K562 (cell line): ENCODE measurements around the gene ELK4. TPM values are rescaled to one million over a fixed set of nuclear protein-coding genes. Genes with fewer than 3 reads are reported as not detected.

ENCODE experiments used
- FOXP1 ChIP-seq: sonication (generic); formaldehyde crosslinking; IDR thresholded peaks from 2 replicates; pipeline ENCODE4 v1.8.0; 2022; ENCODE audit warnings: mild to moderate bottlenecking, missing genetic modification reagents
- GTF2A2 ChIP-seq: IDR thresholded peaks from 2 replicates; pipeline ENCODE4 v1.6.1; 2016; ENCODE audit warnings: mild to moderate bottlenecking, missing genetic modification characterization, missing compliant biosample characterization
- SMAD2 ChIP-seq: fragments of 150-350 bp; IDR thresholded peaks from 2 replicates; pipeline ENCODE4 v1.6.1; 2014; ENCODE audit warnings: low read depth, mild to moderate bottlenecking, low read length
- SP1 ChIP-seq: sonication (generic); formaldehyde crosslinking; IDR thresholded peaks from 2 replicates; pipeline ENCODE4 v1.8.1; 2022; ENCODE audit warnings: mild to moderate bottlenecking, missing genetic modification reagents
- STAT5A ChIP-seq: IDR thresholded peaks from 2 replicates; pipeline ENCODE4 v1.6.1; 2012; ENCODE audit warnings: low read length, inconsistent platforms, borderline replicate concordance
- ZNF134 ChIP-seq: fragments of 250-450 bp; sonication (Bioruptor Pico); conservative IDR thresholded peaks from 2 replicates; pipeline ENCODE4 v1.4.0; 2020
- ZNF274 ChIP-seq: IDR thresholded peaks from 2 replicates; pipeline ENCODE4 v1.6.1; 2011; ENCODE audit warnings: low read depth, mild to moderate bottlenecking, low read length, moderate library complexity, borderline replicate concordance
- polyA plus RNA-seq, 8 experiments: library from polyadenylated mRNA; depleted of rRNA in 4 of 8; stranded (reverse) in 5 of 8; unstranded in 3 of 8; fragments of >200 nt; fragmentation: Nextera tagmentation in 2 of 8; fragmentation: Illumina TruSeq in 1 of 8; extraction: Ambion mirVana in 2 of 8; extraction: Trizol in 1 of 8; gene quantifications; 2 replicates each; pipeline versions ENCODE4 v1.2.1 to v1.2.3, GENCODE V29; 2011 to 2014; ENCODE audit warnings: inconsistent platforms in 1 of 8, missing spikeins in 1 of 8
- total RNA-seq, 7 experiments: library from RNA; depleted of rRNA in 6 of 7; stranded (reverse); fragments of >200 nt in 6 of 7; fragmentation: Illumina TruSeq in 2 of 7; extraction: Trizol in 2 of 7; gene quantifications; 2 replicates each; pipeline versions ENCODE4 v1.2.1 to v1.2.3, GENCODE V29; 2011 to 2021; ENCODE audit warnings: low replicate concordance in 1 of 7
- TF ChIP-seq, protein P1 (sequence below): fragments of 450-650 bp; IDR thresholded peaks from 2 replicates; pipeline ENCODE4 v1.6.1; 2016; ENCODE audit warnings: low read depth

Gene ELK4
- total and polyA plus RNA-seq, 9 of the 15 experiments (the other 6 are each of a cell fraction or from before 2014, with no cell fraction given), result 2.0 to 21.7 (median 9.2) TPM

DNA sequence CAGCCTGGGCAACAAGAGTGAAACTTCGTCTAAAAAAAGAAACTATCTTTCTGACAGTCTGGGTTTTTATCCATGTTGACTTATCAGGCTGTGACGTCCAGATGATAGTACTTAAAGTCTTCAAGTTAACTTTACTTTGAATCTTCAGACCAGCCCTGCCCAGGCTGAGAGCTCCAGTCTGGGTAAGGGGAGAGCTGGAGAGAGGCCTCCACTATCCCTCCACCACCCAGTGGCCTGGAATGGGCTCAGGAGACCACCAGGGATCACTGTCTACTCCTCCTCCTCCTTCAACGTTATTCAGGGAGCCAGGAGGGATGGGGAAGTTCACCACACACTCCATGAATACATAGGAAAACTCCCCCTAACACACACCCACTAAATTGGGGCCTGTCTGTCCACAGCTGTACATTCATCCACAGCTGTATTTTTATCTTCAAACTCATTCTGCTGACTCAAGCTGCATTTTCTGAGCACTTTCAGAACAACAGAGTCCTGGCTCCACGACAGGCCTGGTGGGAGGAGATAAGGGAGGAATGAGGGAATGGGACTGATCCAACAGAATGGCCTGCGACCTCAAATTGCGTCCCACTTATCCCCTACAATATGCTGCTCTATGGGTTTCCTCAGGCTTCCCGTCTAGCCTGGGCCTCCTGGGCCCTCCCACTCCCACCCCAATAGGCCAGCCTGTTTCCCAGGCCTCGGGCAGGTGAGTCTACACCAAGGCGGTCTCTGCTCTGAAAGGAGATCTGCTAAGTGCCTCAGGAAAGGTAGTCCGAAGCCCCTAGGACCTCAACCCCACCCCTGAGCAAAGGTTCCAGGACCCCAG is 46.7 kb upstream of the ELK4 start (continued):
- TF ChIP-seq, protein P1, sequence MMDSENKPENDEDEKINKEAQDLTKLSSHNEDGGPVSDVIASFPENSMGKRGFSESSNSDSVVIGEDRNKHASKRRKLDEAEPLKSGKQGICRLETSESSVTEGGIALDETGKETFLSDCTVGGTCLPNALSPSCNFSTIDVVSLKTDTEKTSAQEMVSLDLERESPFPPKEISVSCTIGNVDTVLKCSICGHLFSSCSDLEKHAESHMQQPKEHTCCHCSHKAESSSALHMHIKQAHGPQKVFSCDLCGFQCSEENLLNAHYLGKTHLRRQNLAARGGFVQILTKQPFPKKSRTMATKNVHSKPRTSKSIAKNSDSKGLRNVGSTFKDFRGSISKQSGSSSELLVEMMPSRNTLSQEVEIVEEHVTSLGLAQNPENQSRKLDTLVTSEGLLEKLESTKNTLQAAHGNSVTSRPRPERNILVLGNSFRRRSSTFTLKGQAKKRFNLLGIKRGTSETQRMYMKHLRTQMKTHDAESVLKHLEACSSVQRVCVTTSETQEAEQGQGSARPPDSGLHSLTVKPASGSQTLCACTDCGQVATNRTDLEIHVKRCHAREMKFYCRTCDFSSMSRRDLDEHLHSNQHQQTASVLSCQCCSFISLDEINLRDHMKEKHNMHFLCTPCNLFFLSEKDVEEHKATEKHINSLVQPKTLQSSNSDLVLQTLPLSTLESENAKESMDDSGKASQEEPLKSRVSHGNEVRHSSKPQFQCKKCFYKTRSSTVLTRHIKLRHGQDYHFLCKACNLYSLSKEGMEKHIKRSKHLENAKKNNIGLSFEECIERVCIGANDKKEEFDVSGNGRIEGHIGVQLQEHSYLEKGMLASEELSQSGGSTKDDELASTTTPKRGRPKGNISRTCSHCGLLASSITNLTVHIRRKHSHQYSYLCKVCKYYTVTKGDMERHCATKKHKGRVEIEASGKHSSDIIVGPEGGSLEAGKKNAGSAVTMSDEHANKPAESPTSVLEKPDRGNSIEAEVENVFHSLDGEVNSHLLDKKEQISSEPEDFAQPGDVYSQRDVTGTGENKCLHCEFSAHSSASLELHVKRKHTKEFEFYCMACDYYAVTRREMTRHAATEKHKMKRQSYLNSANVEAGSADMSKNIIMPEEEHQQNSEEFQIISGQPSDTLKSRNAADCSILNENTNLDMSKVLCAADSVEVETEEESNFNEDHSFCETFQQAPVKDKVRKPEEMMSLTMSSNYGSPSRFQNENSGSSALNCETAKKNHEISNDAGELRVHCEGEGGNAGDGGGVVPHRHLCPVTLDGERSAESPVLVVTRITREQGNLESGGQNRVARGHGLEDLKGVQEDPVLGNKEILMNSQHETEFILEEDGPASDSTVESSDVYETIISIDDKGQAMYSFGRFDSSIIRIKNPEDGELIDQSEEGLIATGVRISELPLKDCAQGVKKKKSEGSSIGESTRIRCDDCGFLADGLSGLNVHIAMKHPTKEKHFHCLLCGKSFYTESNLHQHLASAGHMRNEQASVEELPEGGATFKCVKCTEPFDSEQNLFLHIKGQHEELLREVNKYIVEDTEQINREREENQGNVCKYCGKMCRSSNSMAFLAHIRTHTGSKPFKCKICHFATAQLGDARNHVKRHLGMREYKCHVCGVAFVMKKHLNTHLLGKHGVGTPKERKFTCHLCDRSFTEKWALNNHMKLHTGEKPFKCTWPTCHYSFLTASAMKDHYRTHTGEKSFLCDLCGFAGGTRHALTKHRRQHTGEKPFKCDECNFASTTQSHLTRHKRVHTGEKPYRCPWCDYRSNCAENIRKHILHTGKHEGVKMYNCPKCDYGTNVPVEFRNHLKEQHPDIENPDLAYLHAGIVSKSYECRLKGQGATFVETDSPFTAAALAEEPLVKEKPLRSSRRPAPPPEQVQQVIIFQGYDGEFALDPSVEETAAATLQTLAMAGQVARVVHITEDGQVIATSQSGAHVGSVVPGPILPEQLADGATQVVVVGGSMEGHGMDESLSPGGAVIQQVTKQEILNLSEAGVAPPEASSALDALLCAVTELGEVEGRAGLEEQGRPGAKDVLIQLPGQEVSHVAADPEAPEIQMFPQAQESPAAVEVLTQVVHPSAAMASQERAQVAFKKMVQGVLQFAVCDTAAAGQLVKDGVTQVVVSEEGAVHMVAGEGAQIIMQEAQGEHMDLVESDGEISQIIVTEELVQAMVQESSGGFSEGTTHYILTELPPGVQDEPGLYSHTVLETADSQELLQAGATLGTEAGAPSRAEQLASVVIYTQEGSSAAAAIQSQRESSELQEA, result 0 out of 2 replicates have a peak, but pooled peaks have one; percentile 16
- TF ChIP-seq ZNF134 (CRISPR knock-in tag) (peak; percentile 50), ZNF274 (peak; percentile 74; the same call in 1 of the 2 replicates), GTF2A2 (tag) (no peak), FOXP1 (peak; percentile 76; the same call in 1 of the 2 replicates), SP1 (CRISPR knock-in tag) (peak; percentile 68), SMAD2 (no peak), STAT5A (peak; percentile 94)
